Gastrocnemius medialis (tissue), 4 donors: ENCODE measurements around the gene TRDMT1.

Experiments used
- CTCF ChIP-seq, 5 experiments: fragments of 450-650 bp in 3 of 5; fragments of 200-600 bp in 2 of 5; sonication (generic) in 2 of 5; IDR thresholded peaks in 4 of 5; conservative IDR thresholded peaks in 1 of 5; 1 replicate in 4 of 5; 2 replicates in 1 of 5; pipeline ENCODE4 v1.5.1; 2016 to 2019; ENCODE audit warnings: antibody characterized with exemption in 5 of 5, mild to moderate bottlenecking in 3 of 5, moderate library complexity in 3 of 5
- POLR2A ChIP-seq, 2 donors: fragments of 450-650 bp; IDR thresholded peaks; one replicate each; pipeline ENCODE4 v1.6.1; 2017; ENCODE audit warnings: antibody characterized with exemption in 2 of 2, mild to moderate bottlenecking in 2 of 2, moderate library complexity in 2 of 2

DNA sequence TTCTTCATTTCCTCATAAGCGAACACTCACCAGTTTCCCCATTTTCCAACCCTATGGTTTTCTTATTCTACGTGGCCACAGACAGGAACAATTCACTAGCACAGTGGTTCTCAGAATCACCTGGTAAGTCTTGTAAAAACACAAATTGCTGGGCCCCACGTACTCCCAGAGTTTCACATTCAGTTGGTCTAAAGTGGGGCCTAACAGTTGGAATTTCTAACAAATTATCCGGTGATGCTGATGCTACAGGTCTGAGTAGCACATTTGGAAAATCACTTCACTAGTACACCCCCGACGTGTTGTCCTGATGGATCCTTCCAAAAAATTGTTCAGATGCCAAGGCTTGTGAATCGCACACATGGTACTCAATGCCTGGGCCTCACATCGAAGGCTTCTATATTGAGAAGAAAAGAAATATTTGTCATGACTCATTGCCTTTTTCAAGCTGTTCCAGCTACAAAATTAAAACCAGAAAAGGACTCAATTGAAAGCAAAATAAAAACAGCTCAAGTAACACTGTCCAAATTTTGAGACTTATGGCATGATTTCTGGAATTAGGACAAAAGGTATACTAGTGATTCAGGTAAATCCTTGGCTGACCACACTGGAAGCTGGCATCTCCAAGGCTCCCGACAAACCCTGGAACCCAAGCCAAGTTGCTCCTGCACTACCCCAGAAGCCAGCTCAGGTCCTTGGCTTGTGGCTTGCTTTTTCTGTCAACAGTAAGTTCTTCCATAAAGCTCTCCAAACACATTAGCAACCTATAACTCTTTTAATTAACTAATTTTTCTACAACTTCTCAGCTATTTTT lies 13.7 kb upstream of the TRDMT1 start:
- TF ChIP-seq POLR2A (IDR thresholded peaks at IDR 0.05) (no peak), CTCF (IDR thresholded peaks at IDR 0.05 in 4 of 5, conservative IDR thresholded peaks at IDR 0.05 in 1 of 5) (no peak)
